Mucosa of stomach (tissue), 1 donor: Measurements from ENCODE around the gene FBXO39.
"Not testable (repeated sequence)": the region's sequence is repeated elsewhere in the genome, so short reads cannot be mapped to it uniquely, and the experiment has no call there.

Experiments used
- H3K27me3 ChIP-seq: one replicate; pipeline ENCODE4 v1.7.0; 2013; ENCODE audit warnings: mild to moderate bottlenecking, low read length; ENCODE audit not compliant: control insufficient read depth, insufficient read depth
- H3K36me3 ChIP-seq: one replicate; pipeline ENCODE4 v1.7.0; 2013; ENCODE audit warnings: low read length; ENCODE audit not compliant: control insufficient read depth, insufficient read depth
- H3K4me1 ChIP-seq: one replicate; pipeline ENCODE4 v1.7.0; 2013; ENCODE audit warnings: mild to moderate bottlenecking, low read length; ENCODE audit not compliant: control insufficient read depth, insufficient read depth
- H3K4me3 ChIP-seq: one replicate; pipeline ENCODE4 v1.7.0; 2013; ENCODE audit warnings: low read length
- H3K9ac ChIP-seq: one replicate; pipeline ENCODE4 v1.7.0; 2013; ENCODE audit warnings: mild to moderate bottlenecking, low read length, moderate library complexity
- H3K9me3 ChIP-seq: one replicate; pipeline ENCODE4 v1.7.0; 2013; ENCODE audit warnings: mild to moderate bottlenecking, low read length, moderate library complexity; ENCODE audit not compliant: control insufficient read depth
- donor health status: Pancreatic carcinoma.

Gene FBXO39

DNA sequence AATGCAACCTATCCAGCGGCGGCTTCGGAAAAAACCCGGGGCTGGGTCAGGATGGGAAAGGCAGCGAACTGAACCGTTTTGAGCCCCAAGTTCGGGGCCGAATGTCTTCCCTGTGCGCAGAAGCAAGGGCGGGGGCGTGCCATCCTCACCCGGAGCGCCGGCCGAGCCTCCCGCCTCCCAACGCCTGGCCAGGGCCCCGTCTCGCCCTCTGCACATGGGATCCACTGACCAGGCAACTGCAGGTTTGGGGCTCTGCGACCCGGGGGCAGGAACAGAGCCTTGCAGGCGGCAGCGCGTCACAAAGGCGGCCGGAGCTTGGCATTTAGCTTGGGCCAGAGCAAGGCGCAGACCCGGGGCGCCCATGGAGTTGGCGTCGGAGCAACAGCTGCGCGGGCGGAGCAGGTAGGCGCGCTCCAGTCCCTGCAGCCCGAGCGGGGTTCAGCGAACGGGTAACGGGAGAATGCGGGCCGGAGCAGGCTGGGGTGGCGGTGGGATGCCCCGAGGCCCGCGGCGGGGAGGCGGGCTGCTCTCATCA, at the start of gene FBXO39:
Gene FBXO39 (plus strand): TSS at position 345 of the 535 bp plus-strand sequence. CDS start 3,654 bp downstream, outside the sequence.
- no peaks in the 10 kb centered on the region for H3K9me3 ChIP-seq

DNA sequence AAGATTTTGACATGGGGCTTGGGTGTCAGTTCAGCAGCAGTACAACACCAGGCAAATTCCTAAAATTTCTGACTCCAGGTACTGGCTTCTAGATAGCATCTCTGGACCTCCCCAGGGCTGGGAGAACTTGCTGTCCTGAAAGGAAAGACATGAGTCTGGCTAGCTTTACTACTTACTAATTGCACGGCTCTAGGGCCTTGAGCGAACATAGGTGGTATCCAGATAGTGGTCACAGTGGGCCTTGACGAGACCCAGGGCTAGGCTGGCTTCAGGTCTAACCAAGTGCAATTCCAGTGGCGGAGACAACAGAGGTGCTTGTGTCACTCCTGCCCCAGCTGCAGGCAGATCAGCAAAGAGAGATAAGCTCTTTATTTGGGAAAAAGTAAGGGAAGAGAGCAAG, 46.5 kb upstream of the FBXO39 start:
- H3K4me1 ChIP-seq, result no peaks in the 10 kb centered on the region
- no peaks in the 10 kb centered on the region for H3K9me3 ChIP-seq
- H3K27me3 ChIP-seq, result peaks cover 3% of the 10 kb centered on the region
- no peak overlapping the region for H3K4me3 ChIP-seq
- no peaks in the 10 kb centered on the region for H3K36me3 ChIP-seq
- H3K9ac ChIP-seq, result no peak overlapping the region

More for the DNA sequence above, at the start of gene FBXO39:
- no peaks in the 10 kb centered on the region for H3K4me1 ChIP-seq
- H3K4me3 ChIP-seq, result no peak within 1 kb of the TSS
- peaks cover 21% of the 10 kb centered on the region for H3K27me3 ChIP-seq
- H3K36me3 ChIP-seq, result peaks cover 8% of the 10 kb centered on the region
- H3K9ac ChIP-seq, result no peak within 1 kb of the TSS

DNA sequence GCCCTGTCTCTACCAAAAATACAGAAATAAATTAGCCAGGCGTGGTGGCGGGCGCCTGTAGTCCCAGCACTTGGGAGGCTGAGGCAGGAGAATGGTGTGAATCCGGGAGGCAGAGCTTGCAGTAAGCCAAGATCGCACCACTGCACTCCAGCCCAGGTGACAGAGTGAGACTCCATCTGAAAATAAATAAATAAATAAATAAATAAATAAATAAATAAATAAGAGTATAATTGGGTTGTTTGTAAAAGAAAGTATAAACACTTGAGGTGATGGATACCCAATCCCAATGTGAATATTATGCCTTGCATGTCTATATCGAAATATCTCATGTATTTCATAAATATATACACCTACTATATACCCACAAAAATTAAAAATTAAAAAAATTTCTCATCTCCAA, 29.4 kb upstream of the FBXO39 start:
- not testable (repeated sequence) for H3K36me3 ChIP-seq, H3K4me3 ChIP-seq, H3K27me3 ChIP-seq, H3K9me3 ChIP-seq, H3K9ac ChIP-seq, H3K4me1 ChIP-seq

DNA sequence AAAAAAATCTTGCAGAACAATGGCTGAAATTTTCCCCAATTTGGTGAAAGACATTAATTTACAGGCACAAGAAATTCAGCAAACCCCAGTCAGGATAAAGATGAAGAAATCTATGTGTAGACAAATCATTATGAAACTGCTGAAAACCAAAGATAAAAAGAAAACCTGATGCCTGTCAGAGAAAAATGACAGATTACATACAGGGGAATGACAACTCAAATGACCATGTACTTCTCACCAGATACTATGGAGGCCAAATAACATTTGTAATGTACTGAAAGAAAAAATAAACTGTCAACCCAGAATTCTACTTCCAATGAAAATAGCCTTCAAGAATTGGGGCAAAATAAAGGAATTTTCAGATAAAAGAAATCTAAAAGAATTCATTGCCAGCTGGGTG, 27.4 kb upstream of the FBXO39 start:
- H3K9ac ChIP-seq, result no peak overlapping the region
- H3K36me3 ChIP-seq, result no peaks in the 10 kb centered on the region
- H3K27me3 ChIP-seq, result no peaks in the 10 kb centered on the region
- H3K9me3 ChIP-seq, result no peaks in the 10 kb centered on the region
- H3K4me3 ChIP-seq, result no peak overlapping the region
- H3K4me1 ChIP-seq, result no peaks in the 10 kb centered on the region

DNA sequence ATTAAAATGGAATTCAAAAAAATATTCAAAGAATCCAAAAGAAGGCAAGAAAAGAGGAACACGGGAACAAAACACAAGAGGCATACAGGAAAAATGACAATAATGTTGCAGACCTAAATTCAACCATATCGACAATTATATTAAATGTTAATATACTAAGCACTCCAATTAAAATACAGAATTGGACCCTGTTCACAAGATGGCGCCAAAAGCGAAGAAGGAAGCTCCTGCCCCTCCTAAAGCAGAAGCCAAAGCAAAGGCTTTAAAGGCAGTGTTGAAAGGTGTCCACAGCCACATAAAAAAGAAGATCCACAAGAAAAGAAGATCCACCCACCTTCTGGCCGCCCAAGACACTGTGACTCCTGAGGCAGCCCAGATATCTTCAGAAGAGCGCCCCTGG, 26.5 kb upstream of the FBXO39 start:
- Histone ChIP-seq H3K9me3 (no peaks in the 10 kb centered on the region), H3K9ac (no peak overlapping the region), H3K4me3 (no peak overlapping the region), H3K4me1 (no peaks in the 10 kb centered on the region), H3K27me3 (no peaks in the 10 kb centered on the region), H3K36me3 (no peaks in the 10 kb centered on the region)

DNA sequence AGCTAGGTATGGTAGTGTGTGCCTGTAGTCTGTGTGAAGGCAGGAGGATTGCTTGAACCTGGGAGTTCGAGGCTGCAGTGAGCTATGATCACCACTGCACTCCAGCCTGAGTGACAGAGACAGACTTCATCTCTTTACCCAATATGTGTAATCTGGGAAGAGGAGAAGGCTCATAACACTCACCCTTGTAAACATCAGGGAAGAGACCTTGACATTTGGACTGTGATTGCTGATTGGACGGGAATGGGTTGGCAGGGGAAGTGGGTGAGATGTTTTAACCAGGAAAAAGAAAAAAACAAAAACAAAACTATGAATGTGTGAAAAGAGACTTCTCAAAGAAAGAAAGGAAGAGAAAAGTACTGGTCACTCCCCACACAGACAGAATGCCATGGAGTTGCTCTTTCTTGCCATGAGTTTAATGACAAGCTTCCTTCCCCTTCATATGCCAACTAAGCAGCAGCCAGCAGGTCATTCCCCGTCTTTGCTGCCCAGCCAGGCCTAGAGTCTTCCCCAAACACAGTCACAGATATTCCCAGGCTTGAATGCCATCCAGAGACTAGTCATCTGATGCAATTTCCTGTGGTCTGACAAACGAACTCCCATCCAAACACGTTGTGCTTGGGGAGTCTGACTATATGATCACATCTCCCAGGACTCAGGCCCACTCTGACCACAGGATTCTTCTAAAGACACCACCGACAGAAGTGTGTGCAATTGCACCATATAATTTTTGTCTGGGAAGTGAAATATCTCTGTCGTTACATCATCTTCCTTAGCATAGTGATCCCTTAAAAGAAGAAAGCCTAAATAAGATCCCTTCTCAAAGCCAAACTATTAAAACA, 23.7 kb upstream of the FBXO39 start:
- H3K36me3 ChIP-seq, result no peaks in the 10 kb centered on the region
- no peak overlapping the region for H3K9ac ChIP-seq
- H3K27me3 ChIP-seq, result no peaks in the 10 kb centered on the region
- peaks cover 18% of the 10 kb centered on the region for H3K4me1 ChIP-seq
- no peaks in the 10 kb centered on the region for H3K9me3 ChIP-seq
- no peak overlapping the region for H3K4me3 ChIP-seq

DNA sequence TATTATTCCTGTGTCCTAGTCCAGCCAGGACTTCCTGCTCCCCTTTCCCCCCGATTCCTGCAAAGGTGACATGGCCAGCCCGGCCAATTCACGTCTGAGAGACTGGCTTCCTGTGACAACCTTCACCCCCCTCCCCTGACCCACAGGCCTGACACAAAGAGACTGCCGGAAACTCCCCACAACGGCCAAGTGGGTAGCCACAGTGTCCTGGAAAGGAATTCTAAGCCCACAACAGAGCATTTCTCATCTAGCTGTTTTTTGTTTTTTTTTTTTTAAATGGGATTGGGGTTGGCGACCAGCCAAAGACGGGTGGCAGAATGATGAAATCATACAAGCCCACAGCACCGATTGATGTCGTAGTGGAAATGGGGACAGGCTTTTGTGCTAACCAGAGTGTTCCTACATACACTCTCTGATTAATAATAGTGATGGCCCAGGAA, 23.0 kb upstream of the FBXO39 start:
- no peaks in the 10 kb centered on the region for H3K36me3 ChIP-seq
- H3K27me3 ChIP-seq, result no peaks in the 10 kb centered on the region
- H3K4me3 ChIP-seq, result no peak overlapping the region
- H3K9me3 ChIP-seq, result no peaks in the 10 kb centered on the region
- peaks cover 18% of the 10 kb centered on the region for H3K4me1 ChIP-seq
- H3K9ac ChIP-seq, result no peak overlapping the region

DNA sequence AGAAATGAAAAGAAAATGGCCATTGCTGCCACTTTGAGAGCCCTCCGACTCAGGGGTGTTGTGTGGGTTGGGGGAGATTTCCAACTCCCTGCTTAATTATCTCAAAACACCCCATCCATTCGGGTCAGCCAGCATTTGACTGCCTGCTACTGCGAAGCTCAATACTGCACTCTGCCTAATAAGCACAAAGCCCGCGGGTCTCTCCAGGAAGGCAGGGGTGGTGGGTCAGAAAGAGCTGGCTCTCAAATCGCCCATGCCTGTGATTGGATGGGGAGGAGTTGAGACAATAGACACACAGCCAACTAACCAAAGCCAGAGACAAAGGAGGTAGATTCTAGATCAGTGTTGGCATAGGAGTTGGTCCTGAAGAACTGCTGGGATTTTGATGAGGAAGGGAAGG, 22.5 kb upstream of the FBXO39 start:
- H3K9me3 ChIP-seq, result no peaks in the 10 kb centered on the region
- peaks cover 18% of the 10 kb centered on the region for H3K4me1 ChIP-seq
- no peak overlapping the region for H3K9ac ChIP-seq
- H3K4me3 ChIP-seq, result no peak overlapping the region
- no peaks in the 10 kb centered on the region for H3K27me3 ChIP-seq
- no peaks in the 10 kb centered on the region for H3K36me3 ChIP-seq

DNA sequence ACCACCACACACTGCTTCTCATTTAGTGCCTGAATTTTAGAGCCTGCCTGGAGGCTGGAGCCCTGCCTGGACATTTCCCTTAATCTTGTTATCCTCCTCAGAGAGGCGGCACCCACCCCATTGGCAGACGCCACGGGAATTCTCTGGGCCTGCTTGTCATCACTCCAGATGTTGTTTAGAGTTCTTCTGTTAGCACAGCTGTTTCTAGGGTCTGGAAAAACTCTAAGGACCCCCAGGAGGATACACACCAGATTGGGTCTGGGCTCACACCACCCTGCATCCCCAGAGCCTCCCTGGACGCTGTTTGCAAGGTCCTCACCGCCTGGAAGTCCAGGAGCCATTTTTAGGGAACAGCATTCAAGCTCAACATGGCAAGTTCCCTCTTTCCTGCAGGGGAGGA, 20.7 kb upstream of the FBXO39 start:
- Histone ChIP-seq H3K4me1 (peaks cover 18% of the 10 kb centered on the region), H3K4me3 (peak overlapping the region; percentile 74), H3K9me3 (no peaks in the 10 kb centered on the region), H3K36me3 (no peaks in the 10 kb centered on the region), H3K27me3 (no peaks in the 10 kb centered on the region), H3K9ac (peak overlapping the region; percentile 81)

DNA sequence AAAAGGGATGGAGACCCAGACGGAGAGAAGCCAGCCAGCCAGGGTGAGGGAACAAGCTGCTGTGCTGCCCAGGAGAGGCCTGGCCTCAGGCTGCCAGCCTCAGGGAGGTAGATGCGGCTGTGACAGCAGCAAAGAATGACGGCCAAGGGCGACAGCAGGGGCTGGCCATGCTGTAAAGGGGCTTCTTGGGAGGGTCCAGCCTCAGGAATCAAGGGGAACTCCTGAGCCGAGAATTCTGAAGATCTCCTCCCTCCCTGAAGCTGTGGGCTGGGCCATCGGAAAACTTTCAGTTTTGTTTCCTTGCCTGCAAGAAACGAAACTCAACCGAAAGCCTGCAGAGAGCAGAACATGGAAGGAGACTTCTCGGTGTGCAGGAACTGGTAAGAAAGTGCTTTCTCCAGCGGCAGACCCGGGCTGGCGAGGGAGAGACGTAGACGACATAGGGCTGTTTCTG, 20.3 kb upstream of the FBXO39 start, which contains the start of gene XAF1:
Gene XAF1 (plus strand): TSS at position 316 of the 454 bp plus-strand sequence. CDS start 33 bp downstream, at position 349.
- H3K9ac ChIP-seq, result peak within 1 kb of the TSS; percentile 81
- no peaks in the 10 kb centered on the region for H3K9me3 ChIP-seq
- peaks cover 18% of the 10 kb centered on the region for H3K4me1 ChIP-seq
- H3K4me3 ChIP-seq, result peak within 1 kb of the TSS; percentile 74
- H3K27me3 ChIP-seq, result no peaks in the 10 kb centered on the region
- H3K36me3 ChIP-seq, result no peaks in the 10 kb centered on the region

DNA sequence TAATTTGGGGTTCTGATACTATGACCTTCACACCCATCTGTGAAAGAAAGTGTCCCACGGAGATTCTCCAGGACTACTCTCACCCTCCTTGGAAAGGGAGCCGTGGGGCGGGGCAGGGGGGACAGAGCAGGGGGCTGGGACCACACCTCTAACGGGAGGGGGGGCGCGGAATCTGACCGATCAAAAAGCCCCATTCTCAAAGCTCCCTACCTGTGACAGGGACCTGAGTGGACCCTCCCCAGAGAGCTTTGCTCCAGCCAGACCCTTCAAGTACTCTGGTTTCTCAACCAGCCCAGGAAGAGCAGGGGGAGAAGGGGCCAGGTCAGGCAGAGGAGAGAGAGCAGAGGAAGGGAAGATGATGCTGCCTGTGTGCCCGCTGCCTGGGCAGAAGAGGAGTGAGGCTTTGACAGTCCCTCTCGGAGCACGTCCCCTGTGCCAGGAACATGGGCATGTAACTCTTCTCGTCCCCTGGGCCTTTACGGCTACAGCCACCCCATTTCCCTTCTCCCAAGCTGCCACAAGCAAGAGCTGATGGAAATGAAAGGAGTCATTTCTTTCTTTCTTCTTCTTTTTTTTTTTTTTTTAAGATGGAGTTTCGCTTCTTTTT, 19.5 kb upstream of the FBXO39 start:
- Histone ChIP-seq H3K9ac (peak overlapping the region; percentile 81), H3K4me3 (peak overlapping the region; percentile 74), H3K4me1 (peaks cover 18% of the 10 kb centered on the region), H3K36me3 (no peaks in the 10 kb centered on the region), H3K9me3 (no peaks in the 10 kb centered on the region), H3K27me3 (no peaks in the 10 kb centered on the region)

DNA sequence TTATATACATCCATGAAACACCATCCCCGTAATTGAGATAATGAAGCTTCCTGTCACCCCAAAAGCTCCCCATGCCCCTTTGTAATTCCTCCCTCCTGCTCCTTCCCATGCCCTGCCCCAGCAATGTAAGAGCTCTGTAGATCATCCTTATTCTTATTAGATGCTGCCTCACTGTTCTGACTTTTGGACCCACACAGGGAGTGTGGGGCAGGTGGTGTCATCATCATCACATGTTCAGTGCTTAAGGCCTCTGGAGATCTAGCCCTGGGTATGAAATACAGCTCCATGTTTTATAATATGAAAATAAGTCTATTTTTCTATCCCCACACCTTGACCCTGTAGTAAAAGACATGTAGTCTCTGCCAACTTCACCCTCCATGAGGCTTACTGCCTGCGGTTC, 18.3 kb upstream of the FBXO39 start:
- H3K36me3 ChIP-seq, result peaks cover 6% of the 10 kb centered on the region
- no peaks in the 10 kb centered on the region for H3K27me3 ChIP-seq
- peaks cover 18% of the 10 kb centered on the region for H3K4me1 ChIP-seq
- H3K9ac ChIP-seq, result no peak overlapping the region
- no peaks in the 10 kb centered on the region for H3K9me3 ChIP-seq
- no peak overlapping the region for H3K4me3 ChIP-seq
